Activated CD8-positive, alpha-beta memory T cell treated with anti-CD3 and anti-CD28 coated beads for 1 hour (primary cell): ENCODE data around the gene SPTLC3.

Experiments
- DNase-seq, 2 donors: peaks; one replicate each; pipeline ENCODE4 v3.0.0-alpha.2; 2020; ENCODE audit warnings: low read depth in 1 of 2; ENCODE audit errors: extremely low read depth in 1 of 2

SPTLC3 gene

GRCh38 chr20:13174402-13174801, 165.6 kb downstream of the SPTLC3 start:
- DNase-seq = no peak

GRCh38 chr20:13180986-13181889, 172.5 kb downstream of the SPTLC3 start:
- no peak for DNase-seq

GRCh38 chr20:13183005-13183404, 174.2 kb downstream of the SPTLC3 start:
- DNase-seq = no peak

GRCh38 chr20:13186043-13186774, 177.4 kb downstream of the SPTLC3 start:
- no peak for DNase-seq

- no peak for DNase-seq
Measured at GRCh38 chr20:13187899-13188298, 179.1 kb downstream of the SPTLC3 start.

- no peak for DNase-seq
Measured at GRCh38 chr20:13199279-13199678, 190.5 kb downstream of the SPTLC3 start.

GRCh38 chr20:13200767-13201500, 192.2 kb downstream of the SPTLC3 start:
- DNase-seq = no peak

- no peak for DNase-seq
Measured at GRCh38 chr20:13202565-13202964, 193.8 kb downstream of the SPTLC3 start.

GRCh38 chr20:13205425-13205824, 196.7 kb downstream of the SPTLC3 start:
- DNase-seq = no peak

- no peak for DNase-seq
Measured at GRCh38 chr20:13205848-13206434, 197.2 kb downstream of the SPTLC3 start.

GRCh38 chr20:13207016-13207415, 198.2 kb downstream of the SPTLC3 start:
- no peak for DNase-seq

GRCh38 chr20:13211956-13212618, 203.3 kb downstream of the SPTLC3 start:
- no peak for DNase-seq

- DNase-seq = no peak
Measured at GRCh38 chr20:13212750-13213149, 204.0 kb downstream of the SPTLC3 start.

GRCh38 chr20:13213335-13213734, 204.6 kb downstream of the SPTLC3 start:
- no peak for DNase-seq

GRCh38 chr20:13216533-13216932, 207.8 kb downstream of the SPTLC3 start:
- DNase-seq = no peak
